Uterus (tissue), 2 donors: ENCODE results near the gene ARSB.

Experiments
- POLR2A ChIP-seq, 2 donors: fragments of 450-650 bp; IDR thresholded peaks; one replicate each; pipeline ENCODE4 v1.6.1; 2016; ENCODE audit warnings: antibody characterized with exemption in 2 of 2, mild to moderate bottlenecking in 1 of 2, moderate library complexity in 1 of 2
- TF ChIP-seq, protein P1 (sequence below), 4 experiments: fragments of 200-600 bp in 2 of 4; fragments of 450-650 bp in 2 of 4; sonication (generic) in 2 of 4; IDR thresholded peaks; one replicate each; pipeline ENCODE4 v1.5.1; 2016 to 2019; ENCODE audit warnings: antibody characterized with exemption in 4 of 4, mild to moderate bottlenecking in 2 of 4, moderate library complexity in 1 of 4

DNA sequence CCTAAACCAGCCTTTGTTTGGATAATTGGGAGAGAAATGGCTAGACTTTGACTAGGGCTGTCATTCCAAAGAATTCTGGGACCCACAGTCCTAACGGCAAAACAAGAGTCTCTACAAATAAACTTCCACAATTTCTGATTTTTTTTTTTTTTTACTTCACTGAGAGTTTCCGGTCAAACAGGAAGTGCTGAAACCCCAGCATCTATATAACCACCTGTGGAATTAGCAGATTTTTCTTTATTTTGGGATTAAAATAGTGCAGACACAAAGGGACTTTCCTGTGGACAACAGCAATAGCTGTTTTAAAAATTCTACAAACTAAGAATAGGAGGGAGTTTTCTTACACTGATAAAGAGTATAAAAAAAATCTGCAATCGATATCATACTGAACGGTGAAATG, 157.4 kb downstream of the ARSB start:
- TF ChIP-seq, protein P1, sequence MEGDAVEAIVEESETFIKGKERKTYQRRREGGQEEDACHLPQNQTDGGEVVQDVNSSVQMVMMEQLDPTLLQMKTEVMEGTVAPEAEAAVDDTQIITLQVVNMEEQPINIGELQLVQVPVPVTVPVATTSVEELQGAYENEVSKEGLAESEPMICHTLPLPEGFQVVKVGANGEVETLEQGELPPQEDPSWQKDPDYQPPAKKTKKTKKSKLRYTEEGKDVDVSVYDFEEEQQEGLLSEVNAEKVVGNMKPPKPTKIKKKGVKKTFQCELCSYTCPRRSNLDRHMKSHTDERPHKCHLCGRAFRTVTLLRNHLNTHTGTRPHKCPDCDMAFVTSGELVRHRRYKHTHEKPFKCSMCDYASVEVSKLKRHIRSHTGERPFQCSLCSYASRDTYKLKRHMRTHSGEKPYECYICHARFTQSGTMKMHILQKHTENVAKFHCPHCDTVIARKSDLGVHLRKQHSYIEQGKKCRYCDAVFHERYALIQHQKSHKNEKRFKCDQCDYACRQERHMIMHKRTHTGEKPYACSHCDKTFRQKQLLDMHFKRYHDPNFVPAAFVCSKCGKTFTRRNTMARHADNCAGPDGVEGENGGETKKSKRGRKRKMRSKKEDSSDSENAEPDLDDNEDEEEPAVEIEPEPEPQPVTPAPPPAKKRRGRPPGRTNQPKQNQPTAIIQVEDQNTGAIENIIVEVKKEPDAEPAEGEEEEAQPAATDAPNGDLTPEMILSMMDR (IDR thresholded peaks at IDR 0.05): no peak
- no peak for TF ChIP-seq POLR2A (IDR thresholded peaks at IDR 0.05)
